GM10248 (cell line): ENCODE measurements around the gene TTPAL.

Experiments
- CTCF ChIA-PET: fragments of 300-600 bp; sonication (Branson Sonifier 250); formaldehyde crosslinking; extraction: SDS; loops from one replicate; lab custom pipeline; 2021; ENCODE audit warnings: antibody characterized with exemption; lab: Yijun Ruan, JAX
- POLR2A ChIA-PET: fragments of 350-650 bp; sonication (Branson Sonifier 250); formaldehyde crosslinking; extraction: SDS; loops from one replicate; lab custom pipeline; 2020; ENCODE audit warnings: antibody characterized with exemption; lab: Yijun Ruan, JAX
- DNase-seq: peaks from one replicate; pipeline ENCODE4 v3.0.0; 2012; ENCODE audit errors: extremely low spot score
- CTCF ChIP-seq: IDR thresholded peaks from 2 replicates; pipeline ENCODE4 v1.5.1; 2012; ENCODE audit warnings: mild to moderate bottlenecking, low read depth; ENCODE audit errors: extremely low read depth, missing control alignments, control extremely low read depth

The TTPAL gene

GRCh38 chr20:44522841-44523240 is 47.2 kb downstream of the TTPAL start:
- POLR2A ChIA-PET: no interaction called here
- CTCF ChIA-PET: interaction anchor here (1.0 to 2.9 kb wide), 3 partner anchors 10 to 20 kb away, joined by 4 to 7 read pairs (median 4); no protein-coding TSS in a partner anchor
- TF ChIP-seq CTCF: no peak
- DNase-seq: no peak

- DNase-seq: no peak
- POLR2A ChIA-PET: no interaction called here
- TF ChIP-seq CTCF: no peak
- CTCF ChIA-PET: interaction anchor here (0.9 to 1.5 kb wide), 4 partner anchors 10 to 87 kb away, joined by 3 to 4 read pairs (median 4); no protein-coding TSS in a partner anchor
These were observed 48.1 kb downstream of the TTPAL start for GRCh38 chr20:44523746-44524145.

- DNase-seq: no peak
- POLR2A ChIA-PET: no interaction called here
- TF ChIP-seq CTCF: no peak
- CTCF ChIA-PET: interaction anchor here (1.2 kb wide), 1 partner anchor 83 kb away, joined by 4 read pairs; no protein-coding TSS in a partner anchor
These were observed 50.5 kb downstream of the TTPAL start for GRCh38 chr20:44526129-44526528.

- no peak for DNase-seq
- TF ChIP-seq CTCF: no peak
- POLR2A ChIA-PET: no interaction called here
- CTCF ChIA-PET: interaction anchor here (1.4 kb wide), 1 partner anchor 22 kb away, joined by 4 read pairs; no protein-coding TSS in a partner anchor
These were observed 52.1 kb downstream of the TTPAL start for GRCh38 chr20:44527716-44528199.

GRCh38 chr20:44528309-44528708 is 52.6 kb downstream of the TTPAL start:
- no peak for TF ChIP-seq CTCF
- no peak for DNase-seq
- ChIA-PET CTCF (interaction anchor here (1.4 to 2.1 kb wide), 2 partner anchors 21 to 82 kb away, joined by 4 to 7 read pairs; no protein-coding TSS in a partner anchor), POLR2A (no interaction called here)

- TF ChIP-seq CTCF: no peak
- CTCF ChIA-PET: interaction anchor here (1.3 kb wide), 1 partner anchor 9 kb away, joined by 4 read pairs; no protein-coding TSS in a partner anchor
- POLR2A ChIA-PET: no interaction called here
- DNase-seq: no peak
These were observed 56.7 kb downstream of the TTPAL start for GRCh38 chr20:44532259-44532980.
